Fibroblast of lung (primary cell): Measurements from ENCODE around the gene GMPR. TPM values are rescaled to one million over a fixed set of nuclear protein-coding genes. Genes with fewer than 3 reads are reported as not detected.
A peak's percentile ranks its signal among the peaks of the same experiment; 100 is the strongest.

Experiments used
- DNase-seq, 2 donors: peaks; one replicate each; pipeline versions ENCODE4 v3.0.0 to v3.0.0-alpha.2; 2010; ENCODE audit warnings: low read depth in 2 of 2
- H2AFZ ChIP-seq: 2 replicates; pipeline ENCODE4 v1.5.1; 2012; ENCODE audit warnings: low read length, control low read depth, inconsistent platforms
- H3K27ac ChIP-seq: 2 replicates; pipeline ENCODE4 v1.5.1; 2011; ENCODE audit warnings: low read length, control low read depth; ENCODE audit not compliant: insufficient read depth
- H3K27me3 ChIP-seq: 2 replicates; pipeline ENCODE4 v1.5.1; 2011; ENCODE audit warnings: mild to moderate bottlenecking, low read length; ENCODE audit not compliant: control insufficient read depth, insufficient read depth
- H3K36me3 ChIP-seq: 2 replicates; pipeline ENCODE4 v1.5.1; 2011; ENCODE audit warnings: low read length; ENCODE audit not compliant: control insufficient read depth, insufficient read depth
- H3K4me1 ChIP-seq: 2 replicates; pipeline ENCODE4 v1.5.1; 2011; ENCODE audit warnings: low read length; ENCODE audit not compliant: control insufficient read depth, insufficient read depth; ENCODE audit errors: extremely low read depth
- H3K4me2 ChIP-seq: 2 replicates; pipeline ENCODE4 v1.5.1; 2011; ENCODE audit warnings: low read length, control low read depth; ENCODE audit not compliant: insufficient read depth; ENCODE audit errors: extremely low read depth
- H3K4me3 ChIP-seq, 4 experiments: fragments of 200-600 bp in 1 of 4; sonication (generic) in 1 of 4; replicated peaks in 1 of 4; 2 replicates each; pipeline ENCODE4 v1.5.1; 2011 to 2016; ENCODE audit warnings: low read length in 4 of 4, low read depth in 3 of 4, mild to moderate bottlenecking in 3 of 4, control low read depth in 2 of 4, inconsistent platforms in 1 of 4, mixed read lengths in 1 of 4; ENCODE audit not compliant: insufficient read depth in 1 of 4; ENCODE audit errors: control extremely low read depth in 1 of 4
- H3K79me2 ChIP-seq: 2 replicates; pipeline ENCODE4 v1.5.1; 2012; ENCODE audit warnings: mild to moderate bottlenecking, low read length, inconsistent platforms; ENCODE audit not compliant: control insufficient read depth, insufficient read depth
- H3K9ac ChIP-seq: 2 replicates; pipeline ENCODE4 v1.5.1; 2011; ENCODE audit warnings: mild to moderate bottlenecking, low read length, control low read depth; ENCODE audit not compliant: insufficient read depth
- H3K9me3 ChIP-seq: 2 replicates; pipeline ENCODE4 v1.5.1; 2012; ENCODE audit warnings: low read depth, low read length; ENCODE audit not compliant: control insufficient read depth, insufficient read depth
- H4K20me1 ChIP-seq: 2 replicates; pipeline ENCODE4 v1.5.1; 2011; ENCODE audit warnings: low read length; ENCODE audit not compliant: control insufficient read depth, insufficient read depth; ENCODE audit errors: extremely low read depth
- CTCF ChIP-seq, 2 donors: IDR thresholded peaks in 1 of 2; conservative IDR thresholded peaks in 1 of 2; 1 replicate in 1 of 2; 2 replicates in 1 of 2; pipeline ENCODE4 v1.5.1; 2011 to 2012; ENCODE audit warnings: low read length in 2 of 2, control low read depth in 1 of 2, inconsistent platforms in 1 of 2, low read depth in 1 of 2, mild to moderate bottlenecking in 1 of 2
- EZH2 ChIP-seq: IDR thresholded peaks from 2 replicates; pipeline ENCODE4 v1.5.1; 2012; ENCODE audit warnings: low read length, control low read depth, mild to moderate bottlenecking; ENCODE audit errors: missing control alignments
- polyA plus RNA-seq, 2 donors: library from polyadenylated mRNA; depleted of rRNA in 1 of 2; stranded (reverse) in 1 of 2; unstranded in 1 of 2; fragments of >200 nt; gene quantifications; 2 replicates each; pipeline ENCODE4 v1.2.1, GENCODE V29; 2011 to 2012; ENCODE audit warnings: missing spikeins in 1 of 2
- total RNA-seq: library from RNA; depleted of rRNA; stranded (reverse); fragments of >200 nt; gene quantifications from 2 replicates; pipeline ENCODE4 v1.2.1, GENCODE V29; 2014

The GMPR gene
- total and polyA plus RNA-seq, 2 donors (not counting 1 experiment from before 2014, with no cell fraction given) = 13.2 to 16.4 TPM

GRCh38 chr6:16320533-16321340 is 82.3 kb downstream of the GMPR start:
- peaks cover 45% of the 10 kb centered on the region for H3K4me1 ChIP-seq
- no peaks in the 10 kb centered on the region for H4K20me1 ChIP-seq
- H3K9me3 ChIP-seq = no peaks in the 10 kb centered on the region
- no peak overlapping the region for H2AFZ ChIP-seq
- peak overlapping the region; percentile 38 for H3K4me2 ChIP-seq
- H3K36me3 ChIP-seq = no peaks in the 10 kb centered on the region
- TF ChIP-seq CTCF (conservative IDR thresholded peaks at IDR 0.05 in 1 of 2, IDR thresholded peaks at IDR 0.05 in 1 of 2; ENCODE audit: low read depth in 1 of 2, low read length in 2 of 2) (no peak), EZH2 (no peak)
- peak overlapping the region; percentile 48 for H3K9ac ChIP-seq
- H3K4me3 ChIP-seq = peak overlapping the region in 3 of 4 experiments; percentile 1 to 31 (median 2)
- no peaks in the 10 kb centered on the region for H3K79me2 ChIP-seq
- DNase-seq = peak; percentile 58 to 90
- peak overlapping the region; percentile 83 for H3K27ac ChIP-seq
- H3K27me3 ChIP-seq = no peaks in the 10 kb centered on the region

- H3K79me2 ChIP-seq = no peaks in the 10 kb centered on the region
- no peak for DNase-seq
- no peaks in the 10 kb centered on the region for H3K27me3 ChIP-seq
- no peaks in the 10 kb centered on the region for H3K9me3 ChIP-seq
- peaks cover 45% of the 10 kb centered on the region for H3K4me1 ChIP-seq
- H3K4me2 ChIP-seq = no peak overlapping the region
- no peak overlapping the region for H3K9ac ChIP-seq
- TF ChIP-seq CTCF (conservative IDR thresholded peaks at IDR 0.05 in 1 of 2, IDR thresholded peaks at IDR 0.05 in 1 of 2; ENCODE audit: low read depth in 1 of 2, low read length in 2 of 2) (no peak), EZH2 (no peak)
- H4K20me1 ChIP-seq = no peaks in the 10 kb centered on the region
- no peaks in the 10 kb centered on the region for H3K36me3 ChIP-seq
- peak overlapping the region; percentile 83 for H3K27ac ChIP-seq
- no peak overlapping the region for H3K4me3 ChIP-seq
- no peak overlapping the region for H2AFZ ChIP-seq
Observed at GRCh38 chr6:16321341-16321710, 82.9 kb downstream of the GMPR start.

- TF ChIP-seq EZH2 = no peak
- TF ChIP-seq CTCF (conservative IDR thresholded peaks at IDR 0.05 in 1 of 2, IDR thresholded peaks at IDR 0.05 in 1 of 2; ENCODE audit: low read depth in 1 of 2, low read length in 2 of 2) = no peak
- H3K36me3 ChIP-seq = peaks cover 3% of the 10 kb centered on the region
- no peak overlapping the region for H2AFZ ChIP-seq
- H3K4me1 ChIP-seq = peaks cover 43% of the 10 kb centered on the region
- H3K27me3 ChIP-seq = no peaks in the 10 kb centered on the region
- no peak overlapping the region for H3K4me3 ChIP-seq
- H3K79me2 ChIP-seq = no peaks in the 10 kb centered on the region
- H4K20me1 ChIP-seq = no peaks in the 10 kb centered on the region
- H3K4me2 ChIP-seq = no peak overlapping the region
- H3K9me3 ChIP-seq = no peaks in the 10 kb centered on the region
- no peak overlapping the region for H3K27ac ChIP-seq
- no peak for DNase-seq
- no peak overlapping the region for H3K9ac ChIP-seq
Observed at GRCh38 chr6:16321826-16322225, 83.4 kb downstream of the GMPR start.
